CD4-positive, CD25-positive, alpha-beta regulatory T cell (primary cell): ENCODE data around the gene KCNMA1. TPM values are rescaled to one million over a fixed set of nuclear protein-coding genes. Genes with fewer than 3 reads are reported as not detected.

Experiments used
- ATAC-seq, 2 donors: fragments of 150-1000 bp; cut with Tn5 transposase; one replicate each; pipeline ENCODE4 v1.10.0; 2021; ENCODE audit warnings: low read depth in 2 of 2, moderate number of reproducible peaks in 2 of 2, moderate library complexity in 1 of 2
- DNase-seq, 3 donors: peaks; one replicate each; pipeline versions ENCODE4 v3.0.0 to v3.0.0-alpha.2; 2012 to 2022; ENCODE audit warnings: mixed read lengths in 1 of 3
- H3K27ac ChIP-seq: one replicate; pipeline ENCODE4 v1.7.0; 2013; ENCODE audit warnings: mild to moderate bottlenecking, low read length; ENCODE audit not compliant: insufficient read depth, poor library complexity, severe bottlenecking
- H3K27me3 ChIP-seq: one replicate; pipeline ENCODE4 v1.7.0; 2013; ENCODE audit warnings: low read length; ENCODE audit not compliant: control insufficient read depth, insufficient read depth
- H3K36me3 ChIP-seq: one replicate; pipeline ENCODE4 v1.7.0; 2013; ENCODE audit warnings: mild to moderate bottlenecking, low read length, moderate library complexity; ENCODE audit not compliant: control insufficient read depth, insufficient read depth
- H3K4me1 ChIP-seq: 2 replicates; pipeline ENCODE4 v1.7.0; 2013; ENCODE audit warnings: mild to moderate bottlenecking, low read length; ENCODE audit not compliant: insufficient read depth, control insufficient read depth, poor library complexity, severe bottlenecking
- H3K4me3 ChIP-seq: one replicate; pipeline ENCODE4 v1.7.0; 2013; ENCODE audit warnings: low read depth, mild to moderate bottlenecking, low read length, moderate library complexity
- H3K9me3 ChIP-seq, 2 experiments: 1 replicate in 1 of 2; 2 replicates in 1 of 2; pipeline ENCODE4 v1.7.0; 2013; ENCODE audit warnings: low read length in 2 of 2, mild to moderate bottlenecking in 1 of 2, moderate library complexity in 1 of 2; ENCODE audit not compliant: control insufficient read depth in 2 of 2
- H3K27ac Mint-ChIP-seq, 3 donors: one replicate each; pipeline ENCODE4 v1.8.0; 2020 to 2022; ENCODE audit warnings: mild to moderate bottlenecking in 3 of 3, mixed read lengths in 3 of 3, moderate library complexity in 2 of 3
- H3K27me3 Mint-ChIP-seq: one replicate; pipeline ENCODE4 v1.8.0; 2022; ENCODE audit warnings: mild to moderate bottlenecking, mixed read lengths
- H3K36me3 Mint-ChIP-seq: one replicate; pipeline ENCODE4 v1.8.0; 2020; ENCODE audit warnings: mixed read lengths
- H3K4me1 Mint-ChIP-seq, 4 donors: one replicate each; pipeline ENCODE4 v1.8.0; 2020 to 2022; ENCODE audit warnings: mixed read lengths in 4 of 4, mild to moderate bottlenecking in 1 of 4
- H3K4me3 Mint-ChIP-seq, 4 donors: one replicate each; pipeline ENCODE4 v1.8.0; 2020 to 2022; ENCODE audit warnings: mild to moderate bottlenecking in 4 of 4, mixed read lengths in 4 of 4, moderate library complexity in 3 of 4
- H3K9me3 Mint-ChIP-seq, 7 donors: one replicate each; pipeline ENCODE4 v1.8.0; 2020 to 2022; ENCODE audit warnings: mixed read lengths in 7 of 7, mild to moderate bottlenecking in 3 of 7, moderate library complexity in 2 of 7
- polyA plus RNA-seq, 4 donors: library from polyadenylated mRNA; unstranded; fragments of 300-500 nt; fragmentation: Illumina TruSeq; gene quantifications; one replicate each; pipeline ENCODE4 v1.2.3, GENCODE V29; 2021
- total RNA-seq: library from RNA; stranded (reverse); gene quantifications from one replicate; pipeline ENCODE4 v1.2.3, GENCODE V29; 2022

KCNMA1 gene
- total and polyA plus RNA-seq, 5 donors from 2014 or later: not detected

DNA sequence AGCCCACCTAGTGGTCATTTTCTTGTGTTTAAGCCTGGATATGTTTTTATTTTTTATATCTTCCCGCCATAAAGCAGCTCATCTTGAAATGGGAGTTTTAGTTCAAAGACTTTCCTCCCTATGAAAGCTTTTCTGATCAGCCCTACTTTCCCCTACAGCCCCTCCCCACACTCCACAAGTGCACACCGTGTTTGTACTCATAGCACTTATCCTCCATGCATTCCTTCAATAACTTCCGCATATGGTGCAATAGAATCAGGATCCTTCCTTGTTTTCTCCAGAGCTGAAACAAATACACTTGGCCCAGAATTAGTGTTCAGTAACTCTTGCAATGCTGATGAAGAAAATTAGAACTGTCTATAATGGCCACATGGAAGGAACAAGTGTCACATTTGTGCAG, 235.9 kb downstream of the KCNMA1 start:
- no peak for DNase-seq
- peaks cover 0 to 1% (median 0%) of the 10 kb centered on the region in 7 donors for H3K9me3 Mint-ChIP-seq
- no peak overlapping the region for H3K4me3 Mint-ChIP-seq
- Histone ChIP-seq H3K4me3 (no peak overlapping the region), H3K27ac (no peak overlapping the region), H3K36me3 (no peaks in the 10 kb centered on the region), H3K27me3 (no peaks in the 10 kb centered on the region), H3K9me3 (no peaks in the 10 kb centered on the region), H3K4me1 (no peaks in the 10 kb centered on the region)
- no peak for ATAC-seq
- no peak overlapping the region for H3K27ac Mint-ChIP-seq
- H3K4me1 Mint-ChIP-seq: no peaks in the 10 kb centered on the region
- H3K27me3 Mint-ChIP-seq: no peaks in the 10 kb centered on the region
- H3K36me3 Mint-ChIP-seq: no peaks in the 10 kb centered on the region

DNA sequence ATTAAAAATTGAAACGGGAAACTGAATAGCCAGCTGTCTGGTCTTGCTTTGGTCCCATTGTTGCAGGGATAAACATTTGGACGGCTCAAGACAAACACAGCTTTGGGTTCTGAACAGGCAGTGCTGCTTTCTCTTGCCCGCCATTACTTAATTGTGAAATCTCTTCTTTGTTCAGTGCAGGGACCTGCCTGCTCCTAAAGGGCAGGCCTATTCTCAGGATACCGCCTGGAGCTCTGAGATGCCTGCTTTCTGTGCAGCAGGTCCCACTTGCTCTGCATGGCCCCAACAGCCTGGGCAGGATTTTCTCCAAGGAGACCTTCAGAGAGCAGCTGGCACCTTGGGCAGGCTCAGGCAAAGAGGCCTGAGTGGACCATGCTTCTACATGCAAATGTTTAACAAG, 237.6 kb downstream of the KCNMA1 start:
- Mint-ChIP-seq H3K27me3 (no peaks in the 10 kb centered on the region), H3K36me3 (no peaks in the 10 kb centered on the region), H3K4me3 (no peak overlapping the region), H3K27ac (no peak overlapping the region), H3K9me3 (peaks cover 0 to 1% (median 0%) of the 10 kb centered on the region in 7 donors), H3K4me1 (no peaks in the 10 kb centered on the region)
- H3K27me3 ChIP-seq: no peaks in the 10 kb centered on the region
- DNase-seq (no peak), ATAC-seq (no peak)
- H3K4me3 ChIP-seq: no peak overlapping the region
- H3K36me3 ChIP-seq: no peaks in the 10 kb centered on the region
- H3K9me3 ChIP-seq: no peaks in the 10 kb centered on the region
- H3K27ac ChIP-seq: no peak overlapping the region
- H3K4me1 ChIP-seq: no peaks in the 10 kb centered on the region

DNA sequence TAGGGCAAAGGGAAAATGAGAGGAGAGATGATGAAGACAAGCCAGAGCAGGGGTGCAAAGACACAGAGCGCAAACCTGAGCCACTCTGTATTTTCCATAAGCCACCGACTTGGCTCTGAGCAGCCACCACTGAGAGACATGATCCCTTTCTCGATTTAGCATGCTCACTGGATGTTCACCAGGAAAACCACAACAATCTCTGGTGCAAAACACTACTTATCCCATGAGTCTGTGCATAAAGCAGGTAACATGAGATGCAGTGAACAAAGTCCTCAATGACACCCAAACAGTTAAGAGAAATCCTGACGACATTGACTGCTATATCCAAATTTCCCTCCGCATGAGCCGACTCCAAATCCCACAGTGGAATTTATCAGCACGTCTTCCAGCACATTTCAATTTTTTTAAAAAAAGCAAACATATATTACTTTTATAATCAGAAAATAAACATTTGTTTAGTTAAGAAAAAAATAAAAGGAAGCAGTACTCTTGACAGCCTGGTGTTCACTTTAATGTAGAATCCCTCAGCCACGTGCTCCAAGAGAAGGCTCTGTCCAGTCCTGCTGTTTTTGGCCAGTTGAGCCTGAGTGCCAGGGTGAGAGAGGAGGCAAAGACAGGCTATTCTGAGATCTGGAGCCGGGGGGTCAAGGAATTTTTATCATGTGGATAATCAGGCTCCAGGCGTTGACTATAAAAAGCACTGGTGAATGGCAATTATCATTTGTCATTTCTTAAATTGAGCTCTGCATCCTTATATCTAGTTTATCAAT, 238.4 kb downstream of the KCNMA1 start:
- no peak for ATAC-seq
- peaks cover 0 to 1% (median 0%) of the 10 kb centered on the region in 7 donors for H3K9me3 Mint-ChIP-seq

DNA sequence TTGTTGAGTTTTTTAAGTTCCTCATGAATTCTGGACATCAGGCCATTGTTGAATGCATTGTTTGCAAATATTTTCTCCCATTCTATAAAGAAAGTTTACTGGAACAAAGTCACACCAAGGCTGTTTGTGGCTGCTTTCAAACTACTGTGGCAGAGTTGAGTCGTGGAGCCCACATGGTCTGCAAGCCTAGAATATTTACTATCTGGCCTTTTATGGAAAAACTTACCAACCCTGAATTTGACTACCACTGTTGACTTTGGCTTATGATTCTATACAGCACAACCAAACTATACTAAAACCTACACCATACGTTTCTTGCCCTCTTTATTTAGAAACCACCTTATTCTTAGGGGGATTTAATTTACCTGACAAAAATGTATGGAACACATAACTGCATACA, 239.1 kb downstream of the KCNMA1 start:
- Histone ChIP-seq H3K4me1 (no peaks in the 10 kb centered on the region), H3K36me3 (no peaks in the 10 kb centered on the region), H3K4me3 (no peak overlapping the region), H3K27ac (no peak overlapping the region), H3K9me3 (no peaks in the 10 kb centered on the region), H3K27me3 (no peaks in the 10 kb centered on the region)
- H3K9me3 Mint-ChIP-seq: peaks cover 0 to 1% (median 0%) of the 10 kb centered on the region in 7 donors
- H3K27ac Mint-ChIP-seq: no peak overlapping the region
- no peaks in the 10 kb centered on the region for H3K36me3 Mint-ChIP-seq
- no peak overlapping the region for H3K4me3 Mint-ChIP-seq
- DNase-seq (no peak), ATAC-seq (no peak)
- H3K27me3 Mint-ChIP-seq: no peaks in the 10 kb centered on the region
- H3K4me1 Mint-ChIP-seq: no peaks in the 10 kb centered on the region

More for the DNA sequence above, 238.4 kb downstream of the KCNMA1 start:
- Mint-ChIP-seq H3K27ac (no peak overlapping the region), H3K27me3 (no peaks in the 10 kb centered on the region), H3K36me3 (no peaks in the 10 kb centered on the region), H3K4me1 (no peaks in the 10 kb centered on the region), H3K4me3 (no peak overlapping the region)
- Histone ChIP-seq H3K4me3 (no peak overlapping the region), H3K27ac (no peak overlapping the region), H3K36me3 (no peaks in the 10 kb centered on the region), H3K9me3 (no peaks in the 10 kb centered on the region), H3K27me3 (no peaks in the 10 kb centered on the region), H3K4me1 (no peaks in the 10 kb centered on the region)
- DNase-seq: no peak

DNA sequence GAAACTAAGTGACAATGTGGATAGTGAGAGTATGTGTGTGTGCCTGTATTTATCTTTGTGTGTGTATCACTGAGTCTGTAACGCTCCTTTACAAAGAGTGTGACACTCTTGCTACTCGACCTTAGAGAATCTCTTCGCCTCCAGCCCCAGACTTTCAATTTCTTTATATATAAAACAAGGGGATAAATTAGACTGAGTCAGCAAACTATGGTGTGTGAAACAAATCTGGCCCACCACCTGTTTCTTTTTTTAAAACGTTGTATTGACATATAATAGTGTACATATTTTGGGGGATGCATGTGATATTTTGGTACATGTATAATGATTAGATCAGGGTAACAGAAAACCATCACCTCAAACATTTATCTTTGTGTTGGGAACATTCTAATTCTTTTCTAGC, 240.5 kb downstream of the KCNMA1 start:
- no peaks in the 10 kb centered on the region for H3K36me3 Mint-ChIP-seq
- Histone ChIP-seq H3K27ac (no peak overlapping the region), H3K4me3 (no peak overlapping the region), H3K36me3 (no peaks in the 10 kb centered on the region), H3K4me1 (no peaks in the 10 kb centered on the region), H3K27me3 (no peaks in the 10 kb centered on the region), H3K9me3 (no peaks in the 10 kb centered on the region)
- H3K4me1 Mint-ChIP-seq: no peaks in the 10 kb centered on the region
- H3K27ac Mint-ChIP-seq: no peak overlapping the region
- DNase-seq (no peak), ATAC-seq (no peak)
- H3K9me3 Mint-ChIP-seq: no peaks in the 10 kb centered on the region
- H3K27me3 Mint-ChIP-seq: no peaks in the 10 kb centered on the region
- no peak overlapping the region for H3K4me3 Mint-ChIP-seq

DNA sequence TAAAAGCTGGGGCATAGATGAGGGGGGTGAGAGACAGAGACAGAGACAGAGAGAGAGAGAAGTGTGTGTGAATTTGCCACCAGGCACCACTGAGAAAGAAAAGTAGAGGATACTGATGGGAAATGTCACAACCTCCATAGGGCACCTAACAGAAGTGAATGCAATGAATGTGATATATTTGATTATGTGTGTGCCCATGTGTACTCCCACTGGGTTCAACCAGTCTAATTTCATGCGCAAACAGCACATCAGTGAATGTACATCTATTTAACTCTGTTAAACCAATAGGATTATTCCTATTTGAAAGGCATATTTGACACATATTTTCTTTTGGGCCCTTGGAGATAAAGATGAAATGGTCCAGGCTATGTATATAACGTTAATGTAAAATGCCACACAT, 241.3 kb downstream of the KCNMA1 start:
- no peaks in the 10 kb centered on the region for H3K9me3 ChIP-seq
- Mint-ChIP-seq H3K27me3 (no peaks in the 10 kb centered on the region), H3K9me3 (no peaks in the 10 kb centered on the region), H3K4me1 (no peaks in the 10 kb centered on the region), H3K4me3 (no peak overlapping the region), H3K36me3 (no peaks in the 10 kb centered on the region), H3K27ac (no peak overlapping the region)
- no peaks in the 10 kb centered on the region for H3K4me1 ChIP-seq
- H3K4me3 ChIP-seq: no peak overlapping the region
- H3K36me3 ChIP-seq: no peaks in the 10 kb centered on the region
- H3K27ac ChIP-seq: no peak overlapping the region
- no peaks in the 10 kb centered on the region for H3K27me3 ChIP-seq
- DNase-seq: no peak
- no peak for ATAC-seq

DNA sequence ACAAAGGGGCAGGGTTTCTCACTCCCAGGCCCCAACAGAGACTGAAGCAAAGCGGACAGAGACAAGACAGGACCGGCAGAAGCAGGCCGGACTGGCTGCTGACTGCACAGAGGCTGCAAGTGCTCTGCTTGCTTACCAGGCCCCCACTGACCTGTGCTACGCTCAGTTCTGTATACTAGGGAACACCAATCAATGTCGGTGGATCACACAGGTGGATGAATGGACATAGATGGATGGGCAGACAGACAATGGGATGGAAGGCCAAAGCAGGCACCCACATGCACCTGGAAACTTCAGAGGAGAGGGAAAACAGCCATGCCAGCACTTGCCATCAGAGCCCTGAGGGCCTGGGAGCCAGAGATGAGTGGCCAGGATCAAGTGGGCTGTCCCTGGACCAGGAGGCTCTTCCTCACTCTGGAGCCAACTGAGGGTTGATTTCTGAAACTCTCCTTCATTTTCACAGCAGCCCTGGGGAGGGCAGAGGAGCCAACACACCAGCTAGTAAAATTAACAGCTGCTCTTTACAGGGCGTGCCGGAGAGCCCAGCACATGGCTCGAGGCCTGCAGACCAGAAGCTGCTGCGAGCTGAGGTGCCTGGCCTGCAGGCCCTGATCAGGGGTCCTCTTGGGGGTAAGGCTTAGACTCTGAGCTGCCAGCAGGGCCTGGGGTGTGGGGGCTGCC, 243.6 kb downstream of the KCNMA1 start:
- H3K27me3 Mint-ChIP-seq: peaks cover 5% of the 10 kb centered on the region
- no peak overlapping the region for H3K27ac Mint-ChIP-seq
- DNase-seq: no peak
- H3K36me3 Mint-ChIP-seq: no peaks in the 10 kb centered on the region
- H3K4me1 Mint-ChIP-seq: no peaks in the 10 kb centered on the region
- no peaks in the 10 kb centered on the region for H3K27me3 ChIP-seq
- H3K9me3 ChIP-seq: no peaks in the 10 kb centered on the region
- no peaks in the 10 kb centered on the region for H3K9me3 Mint-ChIP-seq
- H3K4me1 ChIP-seq: no peaks in the 10 kb centered on the region
- no peaks in the 10 kb centered on the region for H3K36me3 ChIP-seq
- no peak overlapping the region for H3K27ac ChIP-seq
- no peak overlapping the region for H3K4me3 ChIP-seq
- no peak overlapping the region for H3K4me3 Mint-ChIP-seq
- no peak for ATAC-seq

DNA sequence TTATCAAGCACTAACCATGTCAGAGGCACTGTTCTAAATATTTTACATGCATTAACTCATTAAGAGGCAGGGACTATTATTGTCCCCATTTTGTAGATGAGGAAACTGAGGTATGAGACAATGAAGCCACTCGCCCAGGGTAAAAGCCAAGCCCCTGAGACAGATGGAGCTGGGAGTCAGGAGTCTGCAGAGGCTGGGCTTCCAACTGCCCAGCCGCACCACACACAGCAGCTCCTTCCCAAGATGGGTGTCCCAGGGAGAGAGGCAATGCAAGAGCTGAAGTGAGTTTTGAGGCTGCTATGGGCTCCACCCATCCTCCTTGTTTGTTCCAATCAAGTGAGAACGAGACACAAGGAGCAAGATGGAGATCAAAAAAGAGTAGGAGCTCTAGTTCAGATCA, 244.2 kb downstream of the KCNMA1 start:
- Mint-ChIP-seq H3K36me3 (no peaks in the 10 kb centered on the region), H3K27me3 (peaks cover 9% of the 10 kb centered on the region), H3K4me1 (no peaks in the 10 kb centered on the region), H3K4me3 (no peak overlapping the region), H3K9me3 (no peaks in the 10 kb centered on the region), H3K27ac (no peak overlapping the region)
- Histone ChIP-seq H3K27me3 (no peaks in the 10 kb centered on the region), H3K36me3 (no peaks in the 10 kb centered on the region), H3K27ac (no peak overlapping the region), H3K4me1 (no peaks in the 10 kb centered on the region), H3K9me3 (no peaks in the 10 kb centered on the region), H3K4me3 (no peak overlapping the region)
- DNase-seq (no peak), ATAC-seq (no peak)
